Measurements from ENCODE around the gene CAPN3.

- TF ChIP-seq POLR2AphosphoS5 (IDR thresholded peaks at IDR 0.05; ENCODE audit: low read depth, low read length) (no peak), POLR2A (IDR thresholded peaks at IDR 0.05; ENCODE audit: low read depth, low read length) (no peak), TAF1 (IDR thresholded peaks at IDR 0.05; ENCODE audit: low read depth, low read length) (no peak), SPI1 (IDR thresholded peaks at IDR 0.05; ENCODE audit: low read depth, low read length) (no peak)
Observed at GRCh38 chr15:42354824-42355223, 4.5 kb upstream of the CAPN3 start.

Data from GM12891 (cell line).